NCI-H82 treated with DMSO at 0.1 percent for 48 hours (cell line): Measurements from ENCODE around the gene NT5DC3.

Source experiments
- DNase-seq: peaks from one replicate; lab custom pipeline; 2025; ENCODE audit not compliant: unreplicated experiment; lab: John Stamatoyannopoulos, UW

The NT5DC3 gene

DNA sequence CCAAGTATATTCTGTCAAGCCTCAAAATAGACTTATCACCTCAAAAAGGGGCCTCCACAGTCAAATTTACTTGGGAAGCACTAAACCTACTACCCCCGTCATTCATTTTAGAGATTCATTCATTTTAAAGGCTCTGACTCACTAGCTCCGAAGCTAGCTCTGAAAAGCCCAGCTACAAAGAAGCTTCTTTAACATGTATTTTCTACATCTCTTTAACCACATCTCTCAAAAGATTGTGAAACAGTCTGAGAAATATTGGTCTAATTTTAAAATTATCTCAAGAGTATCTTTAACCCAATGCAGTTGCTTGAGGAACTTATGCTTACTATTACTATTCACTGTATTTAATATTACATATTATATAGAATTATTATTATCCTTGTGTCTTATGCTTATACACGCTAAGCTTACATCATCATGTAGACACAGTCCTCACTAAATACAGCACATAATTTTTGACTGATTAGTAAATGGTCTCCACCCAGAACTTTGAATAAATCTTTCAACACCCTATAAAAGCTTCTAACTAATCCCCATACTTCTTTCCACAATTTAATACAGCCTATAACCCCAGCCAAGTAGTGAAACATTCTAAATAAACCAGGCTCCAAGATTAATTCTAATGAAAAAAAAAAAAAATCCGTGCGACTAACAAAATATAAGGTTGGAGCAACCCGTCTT is 7.8 kb downstream of the NT5DC3 start:
- no peak for DNase-seq

DNA sequence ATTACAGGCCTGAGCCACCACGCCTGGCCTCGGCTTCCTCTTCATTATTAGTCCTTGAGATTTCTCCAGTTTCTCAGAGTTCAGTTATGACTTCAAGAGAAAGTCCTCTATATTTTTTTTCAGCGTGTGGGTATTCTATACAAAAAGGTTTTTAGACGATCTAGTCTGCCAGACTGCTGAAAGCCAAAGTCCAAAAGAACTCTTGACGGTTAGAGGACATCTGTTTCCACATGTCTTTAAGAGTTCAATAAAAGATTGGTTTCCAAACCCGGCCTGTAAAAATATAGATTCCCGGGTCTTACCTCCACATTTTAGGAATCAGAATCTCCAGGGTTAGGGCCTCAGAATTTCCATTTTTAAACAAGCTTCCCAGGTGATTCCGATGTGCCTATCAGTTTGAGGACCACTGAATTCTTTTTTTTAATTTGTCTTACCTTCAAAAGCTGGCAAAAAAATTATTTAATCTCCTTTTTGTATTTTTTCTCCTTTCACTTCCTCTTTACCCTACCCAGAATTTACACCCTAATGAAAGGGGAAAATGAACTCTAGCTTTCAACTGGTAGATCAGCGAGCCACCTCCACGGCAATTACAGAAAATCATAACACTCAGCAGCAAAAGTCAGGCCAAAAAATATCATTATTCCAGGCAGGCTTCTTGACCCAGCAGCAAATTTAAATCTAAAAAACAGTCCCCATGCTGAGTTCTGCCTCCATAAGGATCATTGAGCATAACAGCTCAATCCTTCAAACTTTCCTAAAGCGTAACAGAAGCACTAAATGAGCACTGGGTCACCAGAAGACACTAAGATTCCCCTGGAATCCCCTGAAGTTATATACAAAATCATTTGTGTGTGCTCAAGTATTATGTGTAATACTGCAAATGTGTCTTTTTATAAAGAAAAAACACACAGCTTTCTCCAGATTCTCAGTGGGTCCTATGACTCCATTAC is 8.7 kb downstream of the NT5DC3 start:
- no peak for DNase-seq

- no peak for DNase-seq
These were observed 10.2 kb downstream of the NT5DC3 start for GRCh38 chr12:103830730-103831320.

GRCh38 chr12:103830025-103830725 is 10.9 kb downstream of the NT5DC3 start:
- no peak for DNase-seq

DNA sequence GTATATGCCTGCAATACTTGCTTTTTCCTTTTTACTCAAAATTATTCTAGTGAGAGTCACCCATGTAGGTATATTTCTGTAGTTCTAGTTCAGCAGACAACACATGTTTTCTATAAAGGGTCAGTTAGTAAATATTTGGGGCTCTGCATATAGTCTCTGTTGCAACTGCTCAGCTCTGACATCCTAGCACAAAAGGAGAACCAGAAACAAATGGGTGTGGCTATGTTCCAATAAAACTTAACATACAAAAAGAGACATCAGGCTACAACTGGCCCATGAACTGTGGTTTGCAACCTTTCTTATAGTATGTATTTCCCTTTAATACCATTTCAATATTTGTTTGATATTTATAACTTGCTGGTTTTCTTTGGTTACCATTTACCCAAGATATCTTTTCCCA is 11.9 kb downstream of the NT5DC3 start:
- no peak for DNase-seq

DNA sequence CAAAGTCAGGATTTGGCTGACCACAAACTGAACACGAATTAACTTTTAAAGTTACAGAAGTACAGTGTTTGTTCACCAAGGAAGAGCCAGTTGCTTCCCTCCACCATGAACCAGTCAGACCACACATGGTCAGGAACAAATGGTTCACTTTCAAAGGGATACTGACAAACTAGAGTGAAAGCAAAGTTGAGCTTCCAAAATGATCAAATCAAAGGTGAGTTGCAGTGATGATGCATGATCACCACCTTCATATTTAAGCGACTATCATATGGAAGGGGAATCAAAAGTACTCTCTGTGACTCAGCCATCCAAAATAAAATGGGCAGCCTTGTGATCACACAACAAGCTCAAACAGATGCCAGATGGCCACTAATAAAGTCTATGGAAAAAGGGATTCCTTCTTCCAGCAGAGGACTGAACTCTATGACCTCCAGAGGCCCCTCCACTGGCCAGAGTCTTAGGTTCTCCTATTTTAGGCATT is 13.1 kb downstream of the NT5DC3 start:
- no peak for DNase-seq

GRCh38 chr12:103824845-103825244 is 16.2 kb downstream of the NT5DC3 start:
- no peak for DNase-seq

DNA sequence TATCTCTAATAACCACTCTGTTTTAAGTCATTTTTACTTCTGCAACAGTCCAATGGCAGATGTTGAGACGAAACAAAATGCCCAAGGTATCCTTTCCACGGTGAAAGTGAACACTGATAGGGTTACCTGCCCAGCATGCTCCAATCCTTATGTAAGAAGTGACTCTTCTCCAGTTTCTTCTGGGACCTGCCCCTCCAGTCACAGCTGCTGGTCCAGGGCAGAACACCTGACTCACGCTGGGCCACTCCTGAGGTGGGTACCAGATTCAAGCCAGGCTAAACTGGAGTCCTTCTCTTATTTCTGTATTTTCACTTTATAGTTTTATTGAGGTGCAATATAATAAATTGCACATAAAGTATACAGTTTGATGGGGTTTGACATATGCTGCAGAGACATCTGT is 16.7 kb downstream of the NT5DC3 start:
- no peak for DNase-seq

DNA sequence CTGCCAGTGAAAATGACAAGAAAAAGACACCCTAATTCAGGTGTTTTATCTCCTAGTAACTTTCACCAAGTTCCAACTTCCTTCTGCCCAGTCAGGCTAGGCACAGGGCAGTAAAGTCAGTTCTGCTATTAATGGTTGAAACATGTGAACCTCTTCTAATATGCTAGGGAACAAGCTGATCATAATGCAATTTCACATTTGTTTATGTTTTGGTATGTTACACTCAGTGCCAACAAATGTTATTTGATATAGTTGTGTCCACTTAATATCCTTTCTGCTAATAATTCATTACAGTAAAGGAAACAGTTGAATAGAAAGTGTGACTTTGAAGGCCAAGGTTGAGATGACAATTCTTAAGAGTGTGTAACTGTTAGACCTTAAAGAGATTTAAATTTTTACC is 17.2 kb downstream of the NT5DC3 start:
- no peak for DNase-seq

DNA sequence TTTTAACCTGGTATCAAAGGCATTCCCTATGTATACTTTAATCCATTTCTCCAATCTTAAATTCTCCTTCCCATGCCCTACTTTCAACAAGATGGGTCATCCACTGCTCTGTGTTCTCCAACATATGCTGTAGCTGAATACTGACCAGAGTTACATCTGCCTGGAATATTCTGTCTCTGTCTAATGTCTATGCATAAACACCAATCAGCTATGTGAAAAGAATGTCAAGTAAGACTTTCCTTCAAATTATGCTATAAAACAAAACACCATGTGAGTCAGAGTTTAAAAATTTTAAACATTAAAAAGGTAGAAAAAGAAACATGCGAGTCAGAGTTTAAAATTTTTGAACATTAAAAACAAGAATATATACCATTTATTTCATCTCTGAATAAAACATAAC is 19.3 kb downstream of the NT5DC3 start:
- no peak for DNase-seq

DNA sequence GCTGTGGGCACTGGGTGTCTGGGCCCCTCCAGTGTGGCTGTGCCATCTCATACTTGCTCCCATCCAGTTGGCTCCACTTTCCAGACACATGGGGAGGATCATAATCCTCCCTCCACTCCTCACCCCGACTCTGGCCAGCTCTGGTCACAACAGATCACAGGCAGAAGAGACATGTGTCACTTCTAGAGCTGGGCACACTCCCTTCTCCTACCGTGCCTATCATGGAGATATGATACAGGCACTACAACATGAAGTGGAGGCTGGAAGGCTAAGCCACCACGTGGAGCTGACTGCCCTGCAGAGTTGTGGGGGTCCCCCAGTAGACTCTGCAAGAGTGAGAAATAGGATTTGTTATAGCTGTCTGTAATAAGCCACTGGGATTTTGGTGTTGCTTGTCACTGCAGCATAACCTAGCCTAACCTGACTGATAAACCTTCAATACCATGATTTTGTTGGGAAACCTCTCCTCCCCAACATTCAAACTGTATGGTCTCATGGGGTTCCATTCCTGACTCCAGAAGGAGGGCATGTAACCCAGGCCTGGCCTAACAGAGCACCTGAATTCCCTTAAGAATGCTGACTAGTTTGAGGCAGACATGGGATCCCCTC is 20.0 kb downstream of the NT5DC3 start:
- DNase-seq = no peak

DNA sequence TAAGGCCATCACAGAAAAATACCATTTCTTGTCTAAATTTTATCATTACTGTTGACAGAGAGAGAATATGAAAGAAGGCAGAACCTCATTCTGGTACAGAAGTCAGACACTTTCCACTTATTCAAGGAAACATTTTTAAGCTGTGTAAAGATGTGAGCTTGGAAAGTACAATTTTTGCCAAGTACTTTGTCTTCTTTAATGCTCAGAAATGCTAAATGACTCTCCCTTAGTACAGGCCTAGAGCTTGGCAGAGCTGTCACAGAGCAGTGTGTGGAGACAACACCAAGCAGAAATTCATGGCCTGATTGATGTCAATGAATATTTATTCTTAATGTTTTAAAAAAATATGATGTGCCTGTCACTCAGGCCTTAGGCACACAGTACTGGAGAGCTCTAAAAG is 20.7 kb downstream of the NT5DC3 start:
- DNase-seq = no peak

DNA sequence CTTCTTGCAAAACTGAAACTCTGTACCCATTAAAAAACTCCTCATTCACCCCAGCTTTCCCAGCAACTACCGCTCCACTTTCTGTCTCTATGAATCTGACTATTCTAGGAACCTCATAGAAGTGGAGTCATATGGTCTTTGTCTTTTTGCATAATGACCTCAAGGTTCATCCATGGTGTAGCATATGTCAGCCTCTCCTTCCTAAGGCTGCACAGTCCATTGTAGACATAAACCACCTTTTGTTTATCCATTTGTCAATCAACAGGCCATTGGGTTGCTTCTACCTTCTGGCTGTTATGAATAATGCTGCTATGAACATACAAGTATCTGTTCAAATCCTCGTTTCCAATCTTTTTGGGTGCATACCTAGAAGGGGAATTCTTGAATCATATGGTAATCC is 21.1 kb downstream of the NT5DC3 start:
- no peak for DNase-seq

DNA sequence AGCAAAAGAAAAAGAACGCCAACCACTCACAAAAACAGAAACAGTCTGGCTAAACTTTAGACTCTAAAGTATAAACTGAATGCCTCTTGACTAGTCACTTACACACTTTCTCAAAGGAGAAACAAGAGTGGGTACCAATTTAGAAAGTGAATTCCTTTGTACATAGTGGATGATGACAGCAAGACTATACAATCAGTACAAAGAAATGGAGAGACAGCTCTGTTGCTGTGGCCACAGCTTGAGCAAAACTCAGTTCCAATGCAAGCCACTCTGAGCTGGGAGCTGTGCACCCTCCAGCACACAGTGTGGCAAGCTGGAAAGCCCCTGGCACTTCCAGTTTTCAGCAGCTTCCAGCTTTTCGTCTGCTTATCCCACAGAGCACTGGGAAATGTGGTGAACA is 21.7 kb downstream of the NT5DC3 start:
- DNase-seq = no peak

- no peak for DNase-seq
These were observed 23.2 kb downstream of the NT5DC3 start for GRCh38 chr12:103817791-103818190.

- no peak for DNase-seq
These were observed 24.4 kb downstream of the NT5DC3 start for GRCh38 chr12:103816663-103817062.

- DNase-seq = no peak
These were observed 26.6 kb downstream of the NT5DC3 start for GRCh38 chr12:103814436-103814835.

DNA sequence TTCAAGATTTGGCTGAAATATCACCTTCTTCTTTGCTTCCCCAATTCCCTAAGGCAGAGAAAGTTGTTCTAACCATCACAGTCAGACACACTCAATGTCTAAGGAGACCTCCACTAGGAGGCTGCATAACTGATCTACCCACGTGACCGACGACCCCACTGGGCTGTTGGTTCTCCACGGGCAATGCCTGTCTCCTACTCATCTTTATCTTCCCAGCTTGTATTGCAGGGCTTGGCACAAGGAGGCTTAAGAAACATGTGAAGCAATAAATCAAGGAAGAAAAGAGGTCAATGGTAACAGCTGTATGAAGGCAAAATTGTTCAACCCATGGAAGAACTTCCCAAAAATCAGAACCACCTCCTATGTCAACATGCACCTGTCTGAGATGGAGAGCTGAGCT is 27.1 kb downstream of the NT5DC3 start:
- DNase-seq = no peak

- DNase-seq = no peak
These were observed 27.6 kb downstream of the NT5DC3 start for GRCh38 chr12:103813426-103813825.

DNA sequence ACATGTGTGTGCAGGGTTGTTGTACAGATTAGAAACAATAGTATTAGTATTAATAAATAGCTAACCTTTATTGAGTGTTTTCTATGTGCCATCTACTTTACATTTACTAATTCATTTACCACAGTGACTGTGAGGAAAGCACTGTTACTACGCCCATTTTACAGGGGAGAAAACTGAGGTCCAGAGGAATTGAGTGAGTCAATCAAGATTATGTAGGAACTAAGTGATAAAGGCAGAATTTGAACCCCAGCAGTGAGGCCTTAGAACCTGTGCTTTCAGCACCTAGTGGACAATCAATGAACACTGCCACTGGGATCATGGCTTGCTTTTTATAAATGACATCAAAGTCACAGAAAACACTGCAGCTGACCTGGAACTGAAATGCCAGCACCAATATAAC is 28.2 kb downstream of the NT5DC3 start:
- DNase-seq = no peak

DNA sequence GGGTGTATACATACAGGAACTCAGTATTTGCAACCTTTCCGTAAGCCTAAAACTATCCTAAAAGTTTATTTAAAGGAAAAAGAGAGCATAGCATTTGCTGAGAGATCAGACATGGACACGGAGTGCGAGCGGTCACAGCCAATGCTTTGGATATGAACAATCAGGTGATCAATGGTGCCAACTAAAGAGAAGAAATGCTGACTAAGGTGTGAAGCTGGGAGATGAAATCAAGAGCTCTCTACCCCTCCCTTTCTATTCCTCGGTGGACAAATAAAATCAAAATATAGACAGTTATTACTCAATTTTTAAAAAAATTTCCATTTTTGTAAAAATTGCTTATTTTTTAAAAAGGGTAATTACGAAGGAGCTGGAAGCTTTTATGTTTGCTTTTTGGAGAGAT is 29.2 kb downstream of the NT5DC3 start:
- no peak for DNase-seq
